Measurements from ENCODE around the gene RAPGEF1. TPM values are rescaled to one million over a fixed set of nuclear protein-coding genes. Genes with fewer than 3 reads are reported as not detected.

RAPGEF1 gene
- total and polyA plus RNA-seq, 2 donors (not counting 3 experiments of a cell fraction or from before 2014, with no cell fraction given), result 50.0 to 124 TPM

- TF ChIP-seq JUN (IDR thresholded peaks at IDR 0.05; ENCODE audit: borderline replicate concordance, insufficient read depth, insufficient read length, low read depth), result no peak
- TF ChIP-seq EZH2 (IDR thresholded peaks at IDR 0.05; ENCODE audit: borderline replicate concordance, low read depth, low read length, severe bottlenecking), result no peak
- no peak for TF ChIP-seq GATA2 (IDR thresholded peaks at IDR 0.05; ENCODE audit: insufficient read depth, insufficient read length, low read depth, low read length)
- TF ChIP-seq CTCF (IDR thresholded peaks at IDR 0.05; ENCODE audit: extremely low read depth in 1 of 2, insufficient read depth in 1 of 2, low read depth in 1 of 2, low read length in 2 of 2), result no peak
- TF ChIP-seq MAX (IDR thresholded peaks at IDR 0.05; ENCODE audit: insufficient read depth, insufficient read length), result no peak
- no peak for TF ChIP-seq POLR2AphosphoS5 (IDR thresholded peaks at IDR 0.05; ENCODE audit: insufficient read depth, low read depth, low read length)
- no peak for TF ChIP-seq FOS (IDR thresholded peaks at IDR 0.05; ENCODE audit: borderline replicate concordance, insufficient read depth, low read length)
- no peak for TF ChIP-seq MYC (IDR thresholded peaks at IDR 0.05; ENCODE audit: low read depth, low read length)
- TF ChIP-seq POLR2A (IDR thresholded peaks at IDR 0.05; ENCODE audit: low read depth, low read length), result no peak
- Histone ChIP-seq H3K9me3 (replicated peaks; ENCODE audit: control insufficient read depth, insufficient read depth, low read length) (no peaks in the 10 kb centered on the region), H3K4me3 (replicated peaks in 1 of 3; ENCODE audit: insufficient read depth in 1 of 3, low read depth in 1 of 3, low read length in 3 of 3) (no peak overlapping the region), H3K4me2 (ENCODE audit: insufficient read depth, low read length) (no peak overlapping the region), H3K27ac (ENCODE audit: insufficient read depth, low read depth, low read length) (no peak overlapping the region), H3K36me3 (ENCODE audit: control insufficient read depth in 2 of 2, extremely low read depth in 1 of 2, insufficient read depth in 2 of 2, low read length in 2 of 2) (peaks cover 9 to 38% of the 10 kb centered on the region in 2 experiments), H4K20me1 (replicated peaks; ENCODE audit: control insufficient read depth, extremely low read depth, insufficient read depth, low read length) (no peaks in the 10 kb centered on the region), H3K9ac (replicated peaks; ENCODE audit: extremely low read depth, insufficient read depth, low read length) (no peak overlapping the region), H3K79me2 (ENCODE audit: control insufficient read depth, insufficient read depth, low read length) (no peaks in the 10 kb centered on the region), H3K27me3 (ENCODE audit: control insufficient read depth in 2 of 2, insufficient read depth in 2 of 2, low read length in 2 of 2) (no peaks in the 10 kb centered on the region), H3K9me1 (replicated peaks; ENCODE audit: control insufficient read depth, extremely low read depth, insufficient read depth, low read length) (no peaks in the 10 kb centered on the region), H2AFZ (ENCODE audit: low read depth, low read length) (no peak overlapping the region), H3K4me1 (ENCODE audit: control insufficient read depth, extremely low read depth, insufficient read depth, low read length) (peaks cover 9% of the 10 kb centered on the region)
- CTCF ChIA-PET, result no interaction called here
- no TSS peak for BruUV-seq (replicated peaks)
- dilution Hi-C loops (cut with MboI; ENCODE audit: extremely low pct_ligation_motif_present, low sequenced_read_pairs), result no loop called here
- POLR2A ChIA-PET, result no interaction called here
- no peak for FAIRE-seq
- intact Hi-C loops (cut with micrococcal nuclease), result no loop called here
- no peak for DNase-seq (ENCODE audit: low read depth, low spot score)
Observed at GRCh38 chr9:131618785-131619184, 121.1 kb downstream of the RAPGEF1 start.
